GM12872 (cell line): ENCODE data around the gene FAM186B.
A peak's percentile ranks its signal among the peaks of the same experiment; 100 is the strongest.

Experiments used
- TF ChIP-seq, protein P1 (sequence below): IDR thresholded peaks from 3 replicates; pipeline ENCODE4 v1.5.1; 2011; ENCODE audit warnings: low read depth, mild to moderate bottlenecking, low read length, moderate library complexity; ENCODE audit not compliant: insufficient read depth

Gene FAM186B

GRCh38 chr12:49583366-49584094 lies 21.9 kb downstream of the FAM186B start:
- TF ChIP-seq, protein P1, sequence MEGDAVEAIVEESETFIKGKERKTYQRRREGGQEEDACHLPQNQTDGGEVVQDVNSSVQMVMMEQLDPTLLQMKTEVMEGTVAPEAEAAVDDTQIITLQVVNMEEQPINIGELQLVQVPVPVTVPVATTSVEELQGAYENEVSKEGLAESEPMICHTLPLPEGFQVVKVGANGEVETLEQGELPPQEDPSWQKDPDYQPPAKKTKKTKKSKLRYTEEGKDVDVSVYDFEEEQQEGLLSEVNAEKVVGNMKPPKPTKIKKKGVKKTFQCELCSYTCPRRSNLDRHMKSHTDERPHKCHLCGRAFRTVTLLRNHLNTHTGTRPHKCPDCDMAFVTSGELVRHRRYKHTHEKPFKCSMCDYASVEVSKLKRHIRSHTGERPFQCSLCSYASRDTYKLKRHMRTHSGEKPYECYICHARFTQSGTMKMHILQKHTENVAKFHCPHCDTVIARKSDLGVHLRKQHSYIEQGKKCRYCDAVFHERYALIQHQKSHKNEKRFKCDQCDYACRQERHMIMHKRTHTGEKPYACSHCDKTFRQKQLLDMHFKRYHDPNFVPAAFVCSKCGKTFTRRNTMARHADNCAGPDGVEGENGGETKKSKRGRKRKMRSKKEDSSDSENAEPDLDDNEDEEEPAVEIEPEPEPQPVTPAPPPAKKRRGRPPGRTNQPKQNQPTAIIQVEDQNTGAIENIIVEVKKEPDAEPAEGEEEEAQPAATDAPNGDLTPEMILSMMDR = no peak

GRCh38 chr12:49582850-49583249 lies 22.6 kb downstream of the FAM186B start:
- TF ChIP-seq, protein P1 = no peak

DNA sequence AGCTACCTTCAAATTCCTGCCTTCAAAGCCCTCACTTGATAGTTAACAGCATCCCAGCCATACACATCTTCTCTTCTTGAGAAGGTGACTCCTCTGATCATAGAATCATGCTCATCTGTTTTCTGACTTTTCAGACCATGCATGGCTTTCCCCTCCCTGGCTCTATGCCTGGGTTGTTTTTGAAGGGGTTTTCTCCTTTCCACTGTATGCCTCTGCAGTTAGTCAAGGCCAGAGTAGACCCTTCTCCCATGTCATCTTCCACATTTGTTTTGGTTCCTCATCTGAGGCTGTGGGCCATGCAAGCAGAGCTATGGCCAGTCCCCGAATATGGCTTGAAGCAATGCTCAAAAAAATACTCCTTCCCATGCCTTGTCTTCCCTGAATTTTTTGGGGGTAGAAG lies 23.2 kb downstream of the FAM186B start:
- TF ChIP-seq, protein P1 = no peak

DNA sequence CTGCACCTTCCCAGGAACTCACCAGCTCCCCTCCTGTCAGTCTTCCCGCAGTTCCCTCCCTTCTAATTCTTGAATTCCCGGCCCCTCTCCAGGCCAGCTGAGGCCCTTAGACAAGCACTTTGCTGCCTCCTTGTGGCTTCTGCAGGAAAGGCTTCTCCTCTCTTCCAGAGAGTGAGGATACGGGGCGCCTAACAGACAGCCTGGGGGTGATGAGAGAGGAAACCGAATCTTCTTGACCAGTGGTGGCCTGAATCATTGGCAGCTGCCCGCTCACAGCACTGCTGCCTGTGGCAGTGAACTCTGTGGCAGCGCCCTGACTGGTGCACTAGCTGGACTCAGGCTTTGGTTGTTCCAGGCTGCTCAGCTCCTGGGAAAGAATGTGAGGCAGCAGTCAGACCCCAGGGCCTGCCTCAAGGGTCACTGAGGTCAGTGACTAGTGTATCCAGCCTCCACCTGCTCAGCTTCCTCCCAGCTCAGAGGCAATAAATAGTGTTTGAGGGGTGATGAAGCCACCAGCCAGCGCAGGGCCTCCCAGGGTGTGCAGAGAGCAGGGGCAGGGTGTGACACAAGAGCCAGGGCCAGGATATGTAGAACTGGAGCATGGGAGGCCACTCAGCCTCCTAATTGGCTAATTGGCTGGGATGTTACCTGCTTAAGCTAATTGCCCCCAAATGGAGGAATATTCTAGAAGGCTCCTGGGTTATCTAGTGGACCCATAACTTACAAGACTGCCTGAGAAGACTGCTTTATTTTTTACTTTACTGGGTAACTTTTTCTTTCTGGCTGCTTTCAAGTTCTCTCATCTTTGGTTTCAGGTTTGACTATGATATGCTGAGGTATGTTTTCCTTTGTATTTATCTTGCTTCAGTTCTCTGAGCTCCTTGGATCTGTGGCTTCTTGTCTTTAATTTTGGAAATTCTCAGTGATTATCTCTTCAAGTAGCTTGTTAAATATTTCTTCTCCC lies 24.6 kb downstream of the FAM186B start:
- TF ChIP-seq, protein P1 = peak; percentile 91

GRCh38 chr12:49578471-49579112 lies 26.8 kb downstream of the FAM186B start:
- TF ChIP-seq, protein P1 = no peak

DNA sequence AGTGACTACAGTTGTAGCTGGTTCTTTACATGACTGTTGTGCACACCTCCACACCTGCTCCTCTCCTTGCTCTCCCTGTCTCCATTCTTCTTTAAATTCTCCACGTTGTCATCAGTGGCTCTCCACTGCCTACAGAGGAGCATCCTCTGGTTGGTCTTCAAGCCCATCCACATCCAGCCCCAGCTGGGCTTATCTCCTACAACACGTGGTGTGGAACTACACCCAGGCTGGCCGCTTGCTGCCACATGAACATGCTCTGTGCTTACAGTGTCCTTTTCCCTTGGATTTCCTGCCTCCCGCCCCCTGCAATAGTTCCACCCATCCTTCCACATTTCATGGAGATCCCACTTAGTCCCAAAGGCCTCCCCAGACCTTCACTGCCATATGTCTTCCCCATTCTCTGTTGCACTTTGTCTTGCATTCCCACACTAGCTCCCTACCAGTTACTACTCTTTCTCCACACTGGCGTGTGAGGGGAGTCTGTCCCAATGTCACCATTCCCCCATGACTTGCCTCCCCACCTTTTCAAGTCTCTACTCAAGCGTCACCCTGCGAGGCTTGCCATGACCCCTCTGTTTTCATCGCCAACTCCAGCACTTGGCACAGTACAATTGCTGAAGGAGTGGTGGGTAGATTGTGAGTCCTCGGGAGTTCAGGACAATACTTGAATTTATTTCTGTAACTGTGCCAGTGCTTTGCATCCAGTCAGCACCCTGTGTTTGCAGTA lies 27.7 kb downstream of the FAM186B start:
- TF ChIP-seq, protein P1 = no peak
